GM10266 (cell line): ENCODE data around the gene CCDC92B.
"Not testable (repeated sequence)": the region's sequence is repeated elsewhere in the genome, so short reads cannot be mapped to it uniquely, and the experiment has no call there.

ENCODE experiments used
- DNase-seq: peaks from one replicate; pipeline ENCODE4 v3.0.0; 2012; ENCODE audit errors: extremely low spot score
- CTCF ChIP-seq: IDR thresholded peaks from 2 replicates; pipeline ENCODE4 v1.5.1; 2012; ENCODE audit warnings: mild to moderate bottlenecking, low read depth; ENCODE audit not compliant: control insufficient read depth, insufficient read depth; ENCODE audit errors: missing control alignments

Gene CCDC92B

GRCh38 chr17:2687074-2687418 is 62.4 kb downstream of the CCDC92B start:
- DNase-seq: no peak
- TF ChIP-seq CTCF: no peak

GRCh38 chr17:2685696-2686095 is 63.8 kb downstream of the CCDC92B start:
- DNase-seq: no peak
- TF ChIP-seq CTCF: no peak

GRCh38 chr17:2684549-2684948 is 64.9 kb downstream of the CCDC92B start:
- DNase-seq: no peak
- TF ChIP-seq CTCF: no peak

GRCh38 chr17:2683912-2684311 is 65.5 kb downstream of the CCDC92B start:
- TF ChIP-seq CTCF: no peak
- DNase-seq: no peak

GRCh38 chr17:2682176-2682938 is 67.1 kb downstream of the CCDC92B start:
- no peak for DNase-seq
- TF ChIP-seq CTCF: no peak

GRCh38 chr17:2681650-2682049 is 67.8 kb downstream of the CCDC92B start:
- no peak for TF ChIP-seq CTCF
- DNase-seq: no peak

GRCh38 chr17:2680961-2681360 is 68.5 kb downstream of the CCDC92B start:
- DNase-seq: no peak
- TF ChIP-seq CTCF: no peak

- DNase-seq: not testable (repeated sequence)
Observed at GRCh38 chr17:2679247-2679646, 70.2 kb downstream of the CCDC92B start.
